ENCODE results near the gene CNTNAP2. TPM values are rescaled to one million over a fixed set of nuclear protein-coding genes. Genes with fewer than 3 reads are reported as not detected.
"Not testable (repeated sequence)": the region's sequence is repeated elsewhere in the genome, so short reads cannot be mapped to it uniquely, and the experiment has no call there.

The CNTNAP2 gene
- total RNA-seq, 1 donor = under 0.01 TPM

DNA sequence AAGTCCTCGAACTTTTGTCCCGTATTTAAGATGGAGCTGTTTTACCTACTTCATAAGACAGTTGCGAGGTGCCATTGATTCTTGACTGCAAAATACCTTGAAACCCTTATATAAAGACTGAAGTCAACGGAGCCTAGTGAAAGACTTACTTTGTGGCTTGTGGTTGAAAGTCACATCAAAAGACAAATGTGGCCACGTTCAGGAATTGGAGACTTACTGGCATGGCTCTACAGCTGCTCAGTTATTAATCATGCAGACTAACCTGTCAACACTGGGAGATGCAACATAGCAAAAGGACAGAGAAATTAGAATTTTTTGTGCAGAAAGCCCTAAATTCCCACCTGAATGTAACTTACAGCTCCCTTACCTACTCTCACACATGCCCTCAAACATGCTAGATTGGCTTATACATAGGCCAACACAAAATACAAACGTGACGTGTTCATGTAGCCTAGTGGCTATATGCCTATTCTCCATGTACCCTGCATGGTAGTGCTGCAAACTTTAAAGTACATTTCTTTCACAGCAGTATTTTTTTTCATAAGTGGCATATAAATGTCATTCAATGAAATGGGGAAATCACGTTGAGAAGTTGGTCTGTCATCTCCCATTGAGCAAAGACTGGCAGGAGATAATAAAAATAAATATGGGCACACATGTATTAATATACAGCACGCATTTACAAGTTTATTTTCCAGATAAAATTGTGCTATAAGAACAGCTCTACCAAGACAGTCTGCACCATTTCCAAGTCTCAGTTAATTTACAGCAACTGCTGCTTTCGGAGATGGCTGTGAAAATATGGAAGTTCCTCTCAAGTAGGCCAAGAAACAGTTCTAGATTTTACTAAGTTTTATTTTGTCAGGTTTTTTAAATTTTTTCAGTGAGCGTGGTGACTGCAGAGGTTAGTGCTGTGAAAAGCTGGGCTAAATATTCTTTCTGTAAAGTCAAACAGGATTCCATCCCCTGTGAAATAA, 2303.5 kb downstream of the CNTNAP2 start:
- TF ChIP-seq, protein P1, sequence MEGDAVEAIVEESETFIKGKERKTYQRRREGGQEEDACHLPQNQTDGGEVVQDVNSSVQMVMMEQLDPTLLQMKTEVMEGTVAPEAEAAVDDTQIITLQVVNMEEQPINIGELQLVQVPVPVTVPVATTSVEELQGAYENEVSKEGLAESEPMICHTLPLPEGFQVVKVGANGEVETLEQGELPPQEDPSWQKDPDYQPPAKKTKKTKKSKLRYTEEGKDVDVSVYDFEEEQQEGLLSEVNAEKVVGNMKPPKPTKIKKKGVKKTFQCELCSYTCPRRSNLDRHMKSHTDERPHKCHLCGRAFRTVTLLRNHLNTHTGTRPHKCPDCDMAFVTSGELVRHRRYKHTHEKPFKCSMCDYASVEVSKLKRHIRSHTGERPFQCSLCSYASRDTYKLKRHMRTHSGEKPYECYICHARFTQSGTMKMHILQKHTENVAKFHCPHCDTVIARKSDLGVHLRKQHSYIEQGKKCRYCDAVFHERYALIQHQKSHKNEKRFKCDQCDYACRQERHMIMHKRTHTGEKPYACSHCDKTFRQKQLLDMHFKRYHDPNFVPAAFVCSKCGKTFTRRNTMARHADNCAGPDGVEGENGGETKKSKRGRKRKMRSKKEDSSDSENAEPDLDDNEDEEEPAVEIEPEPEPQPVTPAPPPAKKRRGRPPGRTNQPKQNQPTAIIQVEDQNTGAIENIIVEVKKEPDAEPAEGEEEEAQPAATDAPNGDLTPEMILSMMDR (IDR thresholded peaks at IDR 0.05; ENCODE audit: insufficient read depth, low read length) = no peak
- H3K4me3 ChIP-seq (ENCODE audit: low read depth, low read length) = no peak overlapping the region
- no peak for DNase-seq (ENCODE audit: low read depth)

DNA sequence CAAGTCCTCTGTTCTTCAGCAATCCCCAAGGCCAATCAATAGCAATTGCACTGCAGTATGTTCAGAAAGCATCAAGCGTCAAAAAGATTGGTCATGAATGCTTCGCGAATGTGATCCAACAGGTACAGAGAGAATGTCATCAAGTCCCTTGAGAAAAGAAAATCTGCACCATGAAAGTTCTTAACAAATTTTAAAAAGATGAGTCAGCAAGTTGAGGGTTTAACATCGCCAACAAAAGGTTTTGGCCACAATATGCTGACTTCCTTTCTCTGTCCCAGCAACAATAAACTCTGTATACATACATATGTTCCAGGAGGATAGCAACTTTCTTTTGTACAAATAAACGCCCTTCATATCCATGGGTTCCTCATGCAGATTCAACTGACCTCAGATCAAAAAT, 2305.4 kb downstream of the CNTNAP2 start:
- DNase-seq (ENCODE audit: low read depth) = no peak
- TF ChIP-seq, protein P1 (IDR thresholded peaks at IDR 0.05; ENCODE audit: insufficient read depth, low read length) = no peak
- no peak overlapping the region for H3K4me3 ChIP-seq (ENCODE audit: low read depth, low read length)

- H3K4me3 ChIP-seq (ENCODE audit: low read depth, low read length); DNase-seq (ENCODE audit: low read depth): not testable (repeated sequence)
Measured at GRCh38 chr7:148426393-148426792, 2309.8 kb downstream of the CNTNAP2 start.

DNA sequence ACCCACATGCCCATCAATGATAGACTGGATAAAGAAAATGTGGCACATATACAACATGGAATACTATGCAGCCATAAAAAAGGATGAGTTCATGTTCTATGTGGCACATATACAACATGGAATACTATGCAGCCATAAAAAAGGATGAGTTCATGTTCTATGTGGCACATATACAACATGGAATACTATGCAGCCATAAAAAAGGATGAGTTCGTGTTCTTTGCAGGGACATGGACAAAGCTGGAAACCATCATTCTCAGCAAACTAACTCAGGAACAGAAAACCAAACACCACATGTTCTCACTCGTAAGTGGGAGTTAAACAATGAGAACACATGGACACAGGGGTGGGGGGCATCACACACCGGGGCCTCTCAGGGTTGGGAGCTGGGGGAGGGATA, 2314.1 kb downstream of the CNTNAP2 start:
- H3K4me3 ChIP-seq (ENCODE audit: low read depth, low read length); DNase-seq (ENCODE audit: low read depth): not testable (repeated sequence)

DNA sequence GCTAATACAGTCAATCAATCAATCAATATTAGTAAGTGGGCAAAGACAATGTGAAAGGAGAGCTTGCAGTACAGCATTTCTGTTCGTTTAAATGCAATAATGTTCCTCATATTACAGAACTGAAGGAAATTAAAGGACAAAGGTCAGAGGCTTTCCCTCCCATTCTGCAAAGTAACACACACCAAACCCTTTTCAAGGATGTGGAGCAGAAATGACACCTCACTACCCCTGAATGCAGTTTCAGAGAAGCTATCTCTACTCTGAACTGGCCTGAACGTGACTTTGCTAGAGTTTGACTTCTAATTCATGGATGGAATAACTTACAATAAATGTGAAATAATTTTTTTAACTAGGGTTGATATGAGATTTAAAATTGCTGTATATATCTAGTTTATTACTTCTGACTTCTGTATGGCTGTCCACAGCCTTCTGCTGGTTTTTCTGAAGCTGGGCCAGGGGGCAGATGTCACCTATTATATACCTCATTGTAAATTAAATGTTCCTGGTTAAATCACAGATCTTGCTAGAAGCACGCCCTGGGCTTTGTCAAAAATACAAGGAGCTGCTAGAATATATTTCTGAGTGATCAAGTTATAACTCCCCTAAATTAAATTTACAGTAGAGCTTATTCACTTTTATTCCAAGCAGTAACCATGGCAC, 2317.1 kb downstream of the CNTNAP2 start:
- H3K4me3 ChIP-seq (ENCODE audit: low read depth, low read length) = no peak overlapping the region
- DNase-seq (ENCODE audit: low read depth) = no peak
- TF ChIP-seq, protein P1 (IDR thresholded peaks at IDR 0.05; ENCODE audit: insufficient read depth, low read length) = no peak

DNA sequence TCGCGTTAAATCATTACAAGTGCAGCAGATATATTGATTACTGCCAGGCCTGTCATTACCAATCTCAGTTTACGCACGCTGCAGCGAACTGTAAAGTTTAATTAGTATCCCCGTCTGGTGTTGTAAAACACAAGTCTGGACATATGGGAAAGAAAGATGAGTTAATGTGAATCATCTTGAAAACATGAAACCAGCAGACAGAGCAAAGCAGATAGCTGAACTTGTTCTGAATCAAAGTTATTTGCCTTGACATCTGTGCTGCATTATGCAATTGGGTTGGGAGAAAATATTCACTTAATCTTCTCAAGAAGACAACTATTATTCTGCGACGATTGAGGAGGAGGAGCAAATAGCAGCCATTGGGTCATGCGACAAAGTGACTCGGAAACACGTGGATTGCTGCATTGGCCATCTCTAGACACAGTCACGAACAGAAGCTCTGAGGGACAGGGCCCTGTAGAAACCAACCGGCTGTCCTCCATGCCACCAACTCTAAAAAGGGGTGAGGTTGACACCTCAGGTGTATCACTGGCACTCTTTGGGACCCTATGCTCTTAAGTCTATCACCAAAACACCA, 2317.7 kb downstream of the CNTNAP2 start:
- no peak for DNase-seq (ENCODE audit: low read depth)
- no peak overlapping the region for H3K4me3 ChIP-seq (ENCODE audit: low read depth, low read length)
- TF ChIP-seq, protein P1 (IDR thresholded peaks at IDR 0.05; ENCODE audit: insufficient read depth, low read length) = no peak

GRCh38 chr7:148434887-148435286, 2318.3 kb downstream of the CNTNAP2 start:
- no peak overlapping the region for H3K4me3 ChIP-seq (ENCODE audit: low read depth, low read length)
- no peak for DNase-seq (ENCODE audit: low read depth)
- TF ChIP-seq, protein P1 (IDR thresholded peaks at IDR 0.05; ENCODE audit: insufficient read depth, low read length) = no peak

All from fibroblast of the aortic adventitia (primary cell).